Liver (tissue), 9 donors: ENCODE measurements around the gene SOX6. TPM values are rescaled to one million over a fixed set of nuclear protein-coding genes. Genes with fewer than 3 reads are reported as not detected.

Experiments
- DNase-seq: peaks from one replicate; pipeline ENCODE4 v3.0.0-alpha.2; 2017; ENCODE audit warnings: low spot score
- H3K27ac ChIP-seq, 2 donors: one replicate each; pipeline ENCODE4 v1.7.0; 2013; ENCODE audit warnings: inconsistent platforms in 2 of 2, low read length in 2 of 2, control low read depth in 1 of 2, low read depth in 1 of 2, mild to moderate bottlenecking in 1 of 2
- H3K27me3 ChIP-seq, 4 donors: one replicate each; pipeline versions ENCODE4 v1.6.1 to v1.7.0; 2013; ENCODE audit warnings: low read length in 3 of 4, inconsistent platforms in 1 of 4, mild to moderate bottlenecking in 1 of 4, moderate library complexity in 1 of 4; ENCODE audit not compliant: control insufficient read depth in 4 of 4, insufficient read depth in 4 of 4
- H3K36me3 ChIP-seq, 4 donors: one replicate each; pipeline versions ENCODE4 v1.6.1 to v1.7.0; 2013; ENCODE audit warnings: low read length in 3 of 4, mild to moderate bottlenecking in 3 of 4, low read depth in 1 of 4, moderate library complexity in 1 of 4; ENCODE audit not compliant: control insufficient read depth in 4 of 4, insufficient read depth in 3 of 4
- H3K4me1 ChIP-seq, 4 donors: one replicate each; pipeline versions ENCODE4 v1.6.1 to v1.7.0; 2013; ENCODE audit warnings: low read length in 3 of 4, mild to moderate bottlenecking in 3 of 4, moderate library complexity in 1 of 4; ENCODE audit not compliant: control insufficient read depth in 4 of 4, insufficient read depth in 4 of 4
- H3K4me3 ChIP-seq, 3 donors: one replicate each; pipeline versions ENCODE4 v1.6.1 to v1.7.0; 2013; ENCODE audit warnings: low read length in 3 of 3, control low read depth in 1 of 3, low read depth in 1 of 3, mild to moderate bottlenecking in 1 of 3
- H3K9ac ChIP-seq, 2 donors: one replicate each; pipeline ENCODE4 v1.7.0; 2013; ENCODE audit warnings: low read length in 2 of 2, mild to moderate bottlenecking in 2 of 2, moderate library complexity in 2 of 2, control low read depth in 1 of 2, low read depth in 1 of 2
- H3K9me3 ChIP-seq, 4 donors: one replicate each; pipeline versions ENCODE4 v1.6.1 to v1.7.0; 2013; ENCODE audit warnings: low read length in 3 of 4; ENCODE audit not compliant: control insufficient read depth in 4 of 4
- ATF3 ChIP-seq: IDR thresholded peaks from 2 replicates; pipeline ENCODE4 v1.6.1; 2016; ENCODE audit warnings: antibody characterized with exemption
- CTCF ChIP-seq: fragments of 150-350 bp; IDR thresholded peaks from 2 replicates; pipeline ENCODE4 v1.5.1; 2017; ENCODE audit warnings: improper control_type of control experiment, low read depth, low read length; ENCODE audit not compliant: missing input control
- EGR1 ChIP-seq, 2 donors: IDR thresholded peaks; 2 replicates each; pipeline ENCODE4 v1.6.1; 2016 to 2018; ENCODE audit warnings: antibody characterized with exemption in 2 of 2, low read depth in 2 of 2
- FOXA1 ChIP-seq: IDR thresholded peaks from 2 replicates; pipeline ENCODE4 v1.6.1; 2016; ENCODE audit warnings: antibody characterized with exemption
- FOXA2 ChIP-seq: IDR thresholded peaks from 2 replicates; pipeline ENCODE4 v1.6.1; 2016; ENCODE audit warnings: antibody characterized with exemption
- GABPA ChIP-seq, 2 donors: IDR thresholded peaks in 1 of 2; conservative IDR thresholded peaks in 1 of 2; 2 replicates each; pipeline ENCODE4 v1.6.1; 2016; ENCODE audit warnings: antibody characterized with exemption in 2 of 2, mild to moderate bottlenecking in 1 of 2, moderate library complexity in 1 of 2
- HNF4G ChIP-seq: IDR thresholded peaks from 2 replicates; pipeline ENCODE4 v1.6.1; 2016; ENCODE audit warnings: antibody characterized with exemption
- JUND ChIP-seq, 2 donors: IDR thresholded peaks; 2 replicates each; pipeline ENCODE4 v1.6.1; 2016; ENCODE audit warnings: antibody characterized with exemption in 2 of 2
- MAX ChIP-seq: IDR thresholded peaks from 2 replicates; pipeline ENCODE4 v1.6.1; 2016; ENCODE audit warnings: antibody characterized with exemption
- NR2F2 ChIP-seq: IDR thresholded peaks from 2 replicates; pipeline ENCODE4 v1.6.1; 2016; ENCODE audit warnings: antibody characterized with exemption
- REST ChIP-seq: IDR thresholded peaks from 2 replicates; pipeline ENCODE4 v1.6.1; 2016; ENCODE audit warnings: antibody characterized with exemption, mild to moderate bottlenecking
- RXRA ChIP-seq, 2 donors: IDR thresholded peaks; 2 replicates each; pipeline ENCODE4 v1.6.1; 2017 to 2018; ENCODE audit warnings: antibody characterized with exemption in 2 of 2, mild to moderate bottlenecking in 1 of 2
- SP1 ChIP-seq: IDR thresholded peaks from 2 replicates; pipeline ENCODE4 v1.6.1; 2018; ENCODE audit warnings: antibody characterized with exemption, mild to moderate bottlenecking
- TAF1 ChIP-seq: conservative IDR thresholded peaks from 2 replicates; pipeline ENCODE4 v1.6.1; 2016; ENCODE audit warnings: antibody characterized with exemption, mild to moderate bottlenecking
- YY1 ChIP-seq: IDR thresholded peaks from 2 replicates; pipeline ENCODE4 v1.6.1; 2016; ENCODE audit warnings: antibody characterized with exemption, mild to moderate bottlenecking
- ZBTB33 ChIP-seq: IDR thresholded peaks from 2 replicates; pipeline ENCODE4 v1.6.1; 2016; ENCODE audit warnings: antibody characterized with exemption
- WGBS: extraction: QIAGEN DNeasy Blood & Tissue Kit; methylation state at CpG from one replicate; pipeline ENCODE4 v1.1.7; 2013; 5-methylcytosine and 5-hydroxymethylcytosine counted together
- polyA plus RNA-seq, 2 donors: library from polyadenylated mRNA; stranded (reverse) in 1 of 2; unstranded in 1 of 2; fragments of 200-250 nt in 1 of 2; fragments of >200 nt in 1 of 2; fragmentation: Nextera tagmentation in 1 of 2; extraction: Ambion mirVana in 1 of 2; gene quantifications; one replicate each; pipeline versions ENCODE4 v1.2.1 to v1.2.3, GENCODE V29; 2013 to 2015
- total RNA-seq, 2 donors: library from RNA; depleted of rRNA; stranded (reverse); fragments of >200 nt; gene quantifications; one replicate each; pipeline ENCODE4 v1.2.3, GENCODE V29; 2014
- donor health status: healthy.
- donor health status: healthy.
- donor health status: healthy.
- donor health status: healthy.
- donor health status: healthy.

The SOX6 gene
- total and polyA plus RNA-seq, 4 donors, result 2.4 to 111 (median 14.8) TPM

- H3K9ac ChIP-seq, result no peak overlapping the region
- no peaks in the 10 kb centered on the region for H3K9me3 ChIP-seq
- no peak overlapping the region for H3K4me3 ChIP-seq
- no peak for DNase-seq
- H3K4me1 ChIP-seq, result peaks cover 0 to 3% (median 0%) of the 10 kb centered on the region in 4 donors
- H3K36me3 ChIP-seq, result no peaks in the 10 kb centered on the region
- no peak for TF ChIP-seq ZBTB33
- no peak for TF ChIP-seq GABPA (IDR thresholded peaks at IDR 0.05 in 1 of 2, conservative IDR thresholded peaks at IDR 0.05 in 1 of 2)
- no peak for TF ChIP-seq MAX
- TF ChIP-seq TAF1, result no peak
- TF ChIP-seq YY1, result no peak
- no peak for TF ChIP-seq REST
- TF ChIP-seq JUND (IDR thresholded peaks at IDR 0.05), result no peak
- no peak for TF ChIP-seq FOXA1
- no peak for TF ChIP-seq RXRA (IDR thresholded peaks at IDR 0.05)
- no peak for TF ChIP-seq NR2F2
- TF ChIP-seq ATF3, result no peak
- no peak for TF ChIP-seq CTCF
- no peak for TF ChIP-seq HNF4G
- H3K27me3 ChIP-seq, result no peaks in the 10 kb centered on the region
- 94% methylated on average over 3 of the region's 3 CpGs for WGBS
- no peak overlapping the region for H3K27ac ChIP-seq
Observed at GRCh38 chr11:15991215-15991614, 365.1 kb downstream of the SOX6 start.

GRCh38 chr11:15989685-15990084, 366.7 kb downstream of the SOX6 start:
- TF ChIP-seq JUND (IDR thresholded peaks at IDR 0.05) (no peak), NR2F2 (no peak), TAF1 (no peak), ZBTB33 (no peak), SP1 (no peak), MAX (no peak), FOXA2 (no peak), EGR1 (IDR thresholded peaks at IDR 0.05; ENCODE audit: low read depth in 2 of 2) (no peak)
- no peak for DNase-seq
- H3K27me3 ChIP-seq, result no peaks in the 10 kb centered on the region
- H3K4me1 ChIP-seq, result peaks cover 0 to 3% (median 0%) of the 10 kb centered on the region in 4 donors
- no peaks in the 10 kb centered on the region for H3K9me3 ChIP-seq
- H3K9ac ChIP-seq, result no peak overlapping the region
- peaks cover 0 to 8% (median 0%) of the 10 kb centered on the region in 4 donors for H3K36me3 ChIP-seq
- H3K4me3 ChIP-seq, result no peak overlapping the region
- WGBS, result 85% methylated on average over 1 of the region's 1 CpG
- no peak overlapping the region for H3K27ac ChIP-seq
